KBM-7 (cell line): ENCODE measurements around the gene URB1.
"Not testable (repeated sequence)": the region's sequence is repeated elsewhere in the genome, so short reads cannot be mapped to it uniquely, and the experiment has no call there.

Experiments used
- DNase-seq: peaks from one replicate; pipeline ENCODE4 v3.0.0-alpha.2; 2015
- in situ Hi-C: fragments of 300-500 bp; cut with MboI; formaldehyde crosslinking; loops from 2 replicates; pipeline ENCODE4 v1.14.3; 2020; ENCODE audit warnings: low sequenced_read_pairs, low pct_unique_long_range_greater_than_20kb, mixed read lengths

Gene URB1

DNA sequence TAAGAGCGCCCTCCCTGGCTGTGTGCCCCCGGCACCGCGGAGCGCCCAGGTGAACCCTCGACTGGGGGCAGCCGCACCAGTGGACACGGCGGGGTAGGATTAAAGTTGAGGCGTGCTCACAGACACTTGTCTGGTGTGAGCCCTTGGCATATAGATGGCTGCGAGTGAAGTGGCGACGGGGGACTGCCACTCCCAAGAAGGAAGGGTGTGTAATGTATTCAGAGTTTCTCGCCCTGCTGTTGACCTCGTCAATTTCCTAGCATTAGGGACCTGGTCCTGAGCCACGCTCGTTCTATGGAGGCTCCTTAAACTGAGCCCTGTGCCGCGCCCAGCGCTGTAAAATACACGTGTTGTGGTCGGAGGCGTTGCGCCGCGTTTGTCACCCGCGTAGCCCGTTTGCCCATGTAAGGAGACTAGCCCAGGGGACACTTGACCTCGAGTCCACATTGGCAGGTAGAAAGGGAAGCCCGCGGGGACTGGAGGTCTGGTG lies 20.2 kb upstream of the URB1 start:
- in situ Hi-C loops, result loop anchor here (25.0 kb wide), 1 partner anchor 174 kb away; the partner anchor contains the start of gene TCP10L

DNA sequence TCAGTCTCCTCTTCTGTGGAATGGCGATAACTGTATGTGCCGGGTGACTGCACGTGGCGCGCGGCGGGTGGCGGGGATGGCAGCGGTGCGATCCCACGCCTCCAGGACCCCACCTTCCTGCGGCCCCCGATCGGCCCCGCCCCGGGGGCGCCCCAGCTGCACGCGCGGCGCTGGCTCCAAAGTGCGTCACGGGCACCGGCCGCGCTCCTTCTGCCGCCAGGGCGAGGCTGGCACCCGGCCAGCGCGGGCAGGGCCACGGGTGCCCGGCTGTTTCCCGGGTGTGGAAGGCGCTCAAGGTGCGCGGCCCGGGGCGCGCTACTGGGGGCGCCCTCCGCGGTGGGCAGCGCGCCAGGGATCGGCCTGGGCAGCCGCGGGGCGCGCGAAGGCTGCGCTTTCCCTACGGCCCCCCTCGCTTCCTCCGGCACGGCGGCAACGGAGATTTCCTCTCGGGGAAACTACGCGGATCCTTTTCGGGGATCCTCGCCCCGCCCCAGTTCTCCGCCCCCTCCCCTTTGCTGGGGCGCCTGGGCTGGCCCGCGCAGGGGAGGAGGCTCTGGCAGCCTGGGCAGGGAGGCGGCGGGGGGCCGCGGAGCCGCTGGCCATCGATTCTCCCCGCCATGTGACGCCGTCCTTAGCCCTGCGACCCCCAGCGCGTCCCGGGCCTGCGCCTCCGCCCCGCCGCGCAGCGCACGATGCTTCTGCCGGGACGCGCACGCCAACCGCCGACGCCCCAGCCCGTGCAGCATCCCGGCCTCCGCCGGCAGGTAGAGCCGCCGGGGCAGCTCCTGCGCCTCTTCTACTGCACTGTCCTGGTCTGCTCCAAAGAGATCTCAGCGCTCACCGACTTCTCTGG lies 19.6 kb upstream of the URB1 start, which contains the start of gene EVA1C:
Gene EVA1C, plus strand, starts transcription at position 545 of the 853 bp plus-strand sequence. Its CDS starts 148 bp downstream, at position 693.
- in situ Hi-C loops, result loop anchor here (25.0 kb wide), 1 partner anchor 175 kb away; the partner anchor contains the start of gene TCP10L
- DNase-seq, result peak; percentile 42

More for the DNA sequence above, 20.2 kb upstream of the URB1 start:
- DNase-seq, result no peak

DNA sequence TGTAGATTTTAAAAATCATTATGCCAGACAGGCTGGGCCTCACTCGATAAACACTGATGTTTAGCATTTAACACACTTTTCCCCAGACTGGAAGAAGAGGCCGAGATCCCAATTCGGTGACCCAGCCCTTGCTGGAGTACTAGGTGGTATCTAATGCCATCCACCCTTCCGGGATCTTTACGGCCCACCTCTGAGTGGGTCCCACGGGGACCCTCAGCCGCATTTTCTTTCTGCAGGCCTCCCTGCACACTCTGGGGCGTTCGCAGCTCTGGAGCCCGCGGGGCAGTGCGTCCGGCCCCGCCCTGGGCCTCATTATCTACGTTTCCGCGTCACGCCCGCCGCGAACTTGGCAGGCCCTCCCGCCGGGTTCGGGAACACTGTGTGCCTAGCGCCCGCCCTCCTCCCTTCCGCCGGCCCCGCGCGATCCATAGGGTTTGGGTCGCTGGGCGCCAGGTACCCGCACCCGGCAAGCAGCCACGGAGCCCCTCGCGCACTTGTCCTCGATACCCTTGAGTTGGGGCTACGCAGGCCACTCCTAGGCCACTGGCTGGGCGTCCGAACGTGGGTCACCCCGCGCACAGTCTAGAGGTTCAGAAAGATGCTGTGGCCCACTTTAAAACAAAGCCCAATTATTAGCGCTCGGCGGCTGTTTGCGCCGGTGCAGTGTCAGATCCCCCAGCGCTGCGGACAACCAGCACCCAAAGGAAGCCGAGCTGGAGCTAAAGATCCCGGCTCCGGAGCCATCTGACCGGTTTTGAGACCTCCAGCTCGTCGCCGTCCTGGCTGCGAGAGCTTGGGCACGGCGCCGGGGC lies 18.7 kb upstream of the URB1 start:
- in situ Hi-C loops, result loop anchor here (25.0 kb wide), 1 partner anchor 176 kb away; the partner anchor contains the start of gene TCP10L
- DNase-seq, result peak; percentile 68

DNA sequence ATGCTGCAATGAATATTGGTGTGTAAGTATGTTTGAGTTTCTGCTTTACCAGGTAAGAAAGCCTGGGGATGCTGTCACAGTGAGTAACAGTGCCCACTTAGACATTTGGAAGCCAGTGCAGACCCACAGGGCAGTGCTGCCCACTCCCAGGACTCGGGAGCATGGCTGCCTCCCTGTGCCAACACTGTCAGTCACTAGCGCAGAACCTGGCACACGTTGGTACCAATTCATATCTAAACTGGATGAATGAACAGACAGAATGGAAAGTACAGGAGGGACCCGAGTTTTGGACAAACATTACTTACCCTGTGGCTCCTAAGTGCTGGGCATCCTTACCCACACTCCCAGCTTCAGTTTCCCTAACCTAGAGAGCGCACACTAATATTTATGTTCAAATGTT lies 18.1 kb upstream of the URB1 start:
- no peak for DNase-seq
- in situ Hi-C loops, result loop anchor here (25.0 kb wide), 1 partner anchor 176 kb away; the partner anchor contains the start of gene TCP10L

DNA sequence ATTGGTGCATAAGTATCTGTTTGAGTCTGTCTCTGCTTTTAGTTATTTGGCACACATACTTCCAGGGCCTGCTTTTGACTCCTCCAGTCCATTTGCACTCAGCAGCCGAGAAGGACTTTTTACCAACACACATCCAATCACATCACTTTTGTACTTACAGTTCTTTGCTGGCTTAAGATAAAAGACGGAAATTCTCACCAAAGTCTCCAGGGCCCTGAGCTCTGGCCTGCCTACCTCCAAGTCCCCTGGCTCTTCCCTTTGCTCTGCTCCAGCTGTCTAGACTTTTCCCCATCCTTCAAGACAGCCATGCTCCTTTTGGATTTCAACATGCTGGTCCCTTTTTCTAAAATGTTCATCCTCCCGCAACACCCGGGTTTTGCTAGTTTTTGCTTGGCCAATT lies 17.5 kb upstream of the URB1 start:
- in situ Hi-C loops, result loop anchor here (25.0 kb wide), 1 partner anchor 177 kb away; the partner anchor contains the start of gene TCP10L

DNA sequence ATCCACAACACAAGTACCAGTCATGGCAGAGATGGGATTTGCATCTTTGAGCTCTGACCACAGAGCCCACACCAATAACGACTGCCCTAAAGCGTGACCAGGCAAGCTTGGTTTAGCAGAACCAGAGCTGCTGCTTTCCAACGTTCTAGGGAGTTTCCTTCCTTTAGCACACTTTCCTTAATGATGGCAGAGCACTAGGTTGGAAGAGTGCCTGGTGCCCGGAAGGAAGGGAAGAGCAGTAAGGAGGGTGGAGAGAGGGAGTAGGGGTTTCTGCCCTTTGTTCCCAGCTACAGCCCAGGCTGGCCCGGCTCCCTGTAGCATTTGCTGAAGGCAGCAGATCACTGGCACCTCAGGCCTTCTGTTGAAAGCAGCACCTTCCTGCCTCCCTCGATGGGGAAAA lies 13.6 kb upstream of the URB1 start:
- in situ Hi-C loops, result loop anchor here (25.0 kb wide), 1 partner anchor 181 kb away; the partner anchor contains the start of gene TCP10L

More for the DNA sequence above, 17.5 kb upstream of the URB1 start:
- DNase-seq, result no peak

DNA sequence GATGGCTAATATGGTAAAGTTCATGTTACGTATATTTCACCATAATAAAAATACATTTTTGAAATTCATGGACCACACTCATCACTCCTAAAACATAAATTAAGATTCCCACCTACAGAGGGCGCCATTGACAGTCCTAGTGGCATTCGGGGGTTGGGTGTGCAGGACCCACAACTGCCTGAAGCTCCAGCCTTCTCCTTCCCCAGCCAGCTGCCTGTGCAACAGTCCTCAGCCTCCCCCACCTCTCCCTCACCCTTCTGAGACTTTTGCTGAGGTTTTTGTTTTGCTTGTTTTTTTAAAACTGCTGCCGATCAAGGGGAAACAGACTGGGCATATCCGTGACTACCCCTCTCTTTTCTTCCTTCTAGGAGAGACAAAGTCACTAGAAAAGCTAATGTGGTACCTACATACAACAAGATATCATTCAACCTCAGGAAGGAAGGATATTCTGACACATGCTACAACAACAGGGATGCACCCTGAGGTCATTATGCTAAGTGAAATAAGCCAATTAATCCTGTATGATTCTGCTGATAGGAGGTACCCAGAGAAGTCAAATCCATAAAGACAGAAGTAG lies 10.5 kb upstream of the URB1 start:
- in situ Hi-C loops, result loop anchor here (25.0 kb wide), 1 partner anchor 184 kb away; the partner anchor contains the start of gene TCP10L
- peak; percentile 79 for DNase-seq

More for the DNA sequence above, 13.6 kb upstream of the URB1 start:
- no peak for DNase-seq

DNA sequence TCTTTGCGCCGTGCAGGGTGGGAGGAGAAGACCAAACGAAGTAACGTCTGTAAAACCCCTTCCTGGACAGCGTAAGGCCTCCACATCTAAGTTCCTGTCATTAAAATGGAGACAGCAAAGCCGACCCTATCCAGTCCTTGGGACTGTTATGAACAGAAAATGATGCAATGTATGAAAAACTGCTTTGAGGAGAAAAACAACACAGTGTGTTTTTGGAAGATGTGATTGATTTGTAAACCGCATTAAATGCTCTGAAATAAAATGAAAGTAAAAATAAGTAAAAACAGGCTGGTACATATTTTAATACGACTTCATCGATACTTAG lies 827 bp upstream of the URB1 start:
- no peak for DNase-seq
- in situ Hi-C loops, result no loop called here

DNA sequence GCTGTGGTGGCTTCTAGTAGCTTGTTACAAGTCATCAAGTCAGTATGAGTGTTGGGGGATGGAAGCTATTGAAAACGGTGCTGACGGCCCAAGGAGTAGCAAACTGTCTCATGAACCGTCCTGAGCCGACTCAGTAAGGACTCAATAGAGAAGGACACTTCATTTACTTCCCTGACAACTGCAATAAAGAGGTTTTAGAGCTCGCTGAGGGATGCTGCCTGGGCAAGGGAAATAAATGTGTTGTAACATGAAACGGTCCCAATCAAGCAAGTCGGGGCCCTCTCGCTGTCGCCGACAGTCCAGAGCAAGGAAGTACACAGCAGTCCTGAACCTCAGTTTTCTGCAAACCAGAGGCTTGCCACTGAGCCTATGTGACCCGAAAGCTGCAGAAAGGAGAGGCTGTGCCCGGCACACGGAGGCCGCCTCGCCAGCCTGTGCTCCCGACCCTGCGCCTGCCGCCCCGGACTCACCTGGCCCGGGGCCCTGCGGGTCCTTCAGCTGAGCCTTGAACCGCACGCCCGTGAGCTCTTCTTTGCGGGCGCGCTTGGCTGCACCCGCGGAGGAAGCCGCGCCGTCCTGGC lies 423 bp downstream of the URB1 start:
- in situ Hi-C loops, result no loop called here
- DNase-seq, result peak; percentile 34

DNA sequence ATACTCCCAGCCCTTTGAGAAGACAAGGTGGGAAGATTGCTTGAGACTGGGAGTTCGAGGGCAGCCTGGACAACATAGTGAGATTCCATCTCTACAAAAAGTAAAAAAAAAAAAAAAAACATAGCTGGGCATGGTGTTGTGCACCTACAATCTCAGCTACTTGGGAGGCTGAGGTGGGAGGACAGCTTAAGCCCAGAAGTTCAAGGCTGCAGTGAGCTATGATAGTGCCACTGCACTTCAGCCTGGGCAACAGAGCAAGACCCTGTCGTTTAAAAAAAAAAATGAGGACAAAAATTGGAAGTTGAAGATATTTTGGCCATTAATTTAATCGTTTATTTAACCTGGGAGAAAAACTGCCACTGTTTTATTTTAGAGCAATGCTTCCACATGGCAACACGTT lies 1.1 kb downstream of the URB1 start:
- in situ Hi-C loops, result no loop called here
- no peak for DNase-seq

DNA sequence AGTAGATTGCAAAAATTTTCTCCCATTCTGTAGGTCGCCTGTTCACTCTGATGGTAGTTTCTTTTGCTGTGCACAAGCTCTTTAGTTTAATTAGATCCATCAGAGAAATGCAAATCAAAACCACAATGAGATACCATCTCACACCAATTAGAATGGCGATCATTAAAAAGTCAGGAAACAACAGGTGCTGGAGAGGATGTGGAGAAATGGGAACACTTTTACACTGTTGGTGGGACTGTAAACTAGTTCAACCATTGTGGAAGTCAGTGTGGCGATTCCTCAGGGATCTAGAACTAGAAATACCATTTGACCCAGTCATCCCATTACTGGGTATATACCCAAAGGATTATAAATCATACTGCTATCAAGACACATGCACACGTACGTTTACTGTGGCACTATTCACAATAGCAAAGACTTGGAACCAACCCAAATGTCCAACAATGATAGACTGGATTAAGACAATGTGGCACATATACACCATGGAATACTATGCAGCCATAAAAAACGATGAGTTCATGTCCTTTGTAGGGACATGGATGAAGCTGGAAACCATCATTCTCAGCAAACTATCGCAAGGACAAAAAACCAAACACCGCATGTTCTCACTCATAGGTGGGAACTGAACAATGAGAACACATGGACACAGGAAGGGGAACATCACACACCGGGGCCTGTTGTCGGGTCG lies 2.1 kb downstream of the URB1 start:
- DNase-seq, in situ Hi-C loops: not testable (repeated sequence)

DNA sequence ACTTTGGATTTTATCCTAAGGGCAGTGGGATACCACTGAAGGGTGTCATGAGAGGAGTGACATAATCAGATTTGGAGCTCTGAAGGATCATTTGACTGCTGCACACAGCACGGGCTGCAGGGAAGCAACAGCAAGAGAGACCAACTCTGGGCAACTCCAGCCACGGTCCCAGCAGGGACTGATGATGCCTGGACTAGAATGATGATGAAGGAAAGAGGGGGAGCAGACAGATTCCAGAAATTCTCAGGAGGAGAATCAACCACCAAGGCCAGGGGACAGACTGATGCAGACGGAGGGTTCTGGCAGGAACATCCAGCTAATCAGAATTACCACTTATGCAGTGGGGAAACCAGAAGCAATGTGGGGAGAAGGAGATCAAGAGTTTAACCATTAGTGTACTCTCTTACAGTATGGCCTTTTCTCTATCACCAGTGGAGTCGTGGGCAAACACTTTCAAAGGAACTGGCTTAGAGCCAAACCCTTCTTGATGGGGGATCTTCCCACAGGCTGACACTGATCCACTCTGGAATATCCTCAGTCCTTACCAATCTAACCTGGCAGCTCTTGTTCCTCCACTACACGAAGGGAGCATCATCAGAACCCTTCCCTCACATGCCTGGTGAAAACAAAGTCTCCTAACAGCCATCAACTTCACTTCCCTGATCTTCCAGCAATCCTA lies 3.3 kb downstream of the URB1 start:
- DNase-seq, result no peak
- in situ Hi-C loops, result no loop called here

DNA sequence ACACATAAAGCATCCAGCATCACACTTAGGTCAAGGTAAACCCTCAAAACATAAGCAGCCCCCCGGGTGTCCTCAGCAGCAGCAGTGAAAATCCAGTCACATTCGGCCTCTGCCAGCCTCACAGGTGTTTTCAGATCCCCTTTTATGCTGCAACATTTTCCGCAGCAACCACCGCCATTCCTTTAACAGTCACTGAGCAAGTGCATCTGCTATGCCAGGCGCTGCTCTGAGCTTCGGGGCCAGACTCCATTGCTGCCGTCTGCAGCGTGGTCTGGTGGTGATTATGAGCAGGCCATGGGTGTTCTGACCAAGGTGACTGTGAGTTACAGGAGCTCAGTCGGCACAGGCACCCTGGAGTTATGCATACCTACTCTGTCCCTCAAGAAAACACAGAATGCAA lies 4.5 kb downstream of the URB1 start:
- DNase-seq, result no peak
- in situ Hi-C loops, result no loop called here

DNA sequence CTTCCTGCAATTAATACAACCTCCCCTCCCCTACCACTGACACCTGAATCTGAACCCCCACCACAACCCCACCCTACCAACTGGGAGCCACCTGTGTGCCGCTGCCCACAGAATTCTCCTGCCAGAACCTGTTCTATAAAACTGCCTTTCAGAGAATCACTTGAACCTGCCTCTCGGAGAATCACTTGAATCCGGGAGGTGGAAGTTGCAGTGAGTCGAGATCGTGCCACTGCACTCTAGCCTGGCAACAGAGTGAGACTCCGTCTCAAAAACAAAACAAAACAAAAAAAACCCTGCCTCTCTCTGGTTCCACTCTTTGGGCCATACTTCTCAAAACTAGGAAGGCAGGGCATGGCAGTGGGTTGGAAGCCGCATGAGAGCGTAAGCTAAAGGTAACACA lies 5.7 kb downstream of the URB1 start:
- in situ Hi-C loops, result no loop called here
- no peak for DNase-seq

DNA sequence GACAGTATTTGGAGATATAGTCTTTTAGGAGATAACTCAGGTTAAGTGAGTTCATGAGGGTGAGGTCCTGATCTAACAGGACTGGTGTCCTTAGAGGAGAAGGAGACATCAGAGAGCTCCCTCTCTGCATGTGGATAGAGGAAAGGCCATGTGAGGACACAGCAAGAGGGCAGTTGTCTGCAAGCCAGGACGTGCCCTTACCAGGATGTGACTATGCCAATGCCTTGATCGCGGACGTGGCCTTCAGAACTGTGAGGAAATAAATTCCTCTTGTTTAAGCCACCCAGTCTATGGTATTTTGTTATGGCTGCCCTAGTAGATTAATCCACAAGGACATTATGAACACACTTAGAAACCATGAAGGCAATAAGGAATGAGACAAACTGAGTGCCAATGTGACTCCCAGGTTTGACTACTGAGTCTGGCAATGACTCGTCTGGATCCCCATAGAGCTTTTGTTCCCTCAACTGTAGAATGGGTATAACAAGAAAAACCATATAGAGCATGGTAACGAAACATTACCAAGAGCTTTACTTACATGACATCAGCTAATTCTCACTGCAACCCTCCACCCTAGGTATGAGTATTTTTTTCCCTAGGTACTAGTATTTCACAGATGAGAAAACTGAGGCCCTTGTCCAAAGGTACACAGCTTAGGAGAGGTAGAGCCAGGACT lies 6.5 kb downstream of the URB1 start:
- DNase-seq, result no peak
- in situ Hi-C loops, result no loop called here

DNA sequence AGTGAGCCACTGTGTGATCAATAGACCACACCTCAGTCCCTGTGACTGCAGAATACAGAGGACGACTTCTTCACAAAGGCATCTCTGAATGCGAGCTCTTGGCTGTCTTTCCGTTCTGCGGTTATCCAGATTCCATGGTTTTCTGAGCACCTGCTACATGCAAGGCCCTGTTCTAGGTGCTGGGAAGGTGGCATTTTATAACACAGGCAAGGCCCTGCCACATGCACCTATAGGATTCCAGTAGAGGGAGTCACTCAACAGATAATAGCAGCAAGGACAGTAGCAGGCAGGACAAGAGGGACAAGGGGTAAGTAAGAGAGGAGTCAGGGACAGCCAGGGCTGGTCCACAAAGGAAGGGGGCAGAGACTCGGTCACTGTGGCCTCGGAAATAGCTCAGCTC lies 9.0 kb downstream of the URB1 start:
- in situ Hi-C loops, result no loop called here
- DNase-seq, result no peak

DNA sequence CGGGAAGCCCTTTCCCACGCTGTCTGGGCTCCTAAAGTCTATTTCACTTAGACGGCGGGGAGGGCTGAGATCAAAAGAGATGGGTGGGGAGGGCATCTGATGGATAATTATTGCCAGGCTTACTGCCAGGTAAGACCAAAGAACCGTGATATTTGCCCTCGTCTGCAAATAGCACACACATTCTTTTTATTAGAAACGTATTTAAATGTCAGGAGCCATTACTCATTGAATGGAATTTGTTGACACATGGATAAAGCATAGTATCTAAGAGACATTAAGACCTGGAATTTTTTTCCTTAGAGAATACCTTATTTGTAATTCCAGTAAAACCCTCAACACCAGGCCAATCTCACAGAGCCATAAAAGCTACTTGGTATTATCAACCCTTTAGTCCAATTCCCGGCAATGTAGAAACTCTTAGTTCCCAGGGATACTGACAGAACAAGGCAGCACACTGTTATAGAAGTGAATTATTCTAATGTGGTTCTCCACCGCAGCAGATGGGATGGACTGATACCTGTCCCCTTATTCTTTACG lies 10.6 kb downstream of the URB1 start:
- in situ Hi-C loops, result no loop called here
- no peak for DNase-seq
